T-helper 2 cell treated with Interferon-gamma antibody and Interleukin-4, amounts not matched to agents 100 ng/mL and 5 ng/mL, for 36 hours (primary cell): Measurements from ENCODE around the gene DCAF11. TPM values are rescaled to one million over a fixed set of nuclear protein-coding genes. Genes with fewer than 3 reads are reported as not detected.

ENCODE experiments used
- intact Hi-C: fragments of 100-400 bp; cut with micrococcal nuclease; formaldehyde crosslinking; loops from one replicate; pipeline ENCODE4 v1.15.1; 2023
- total RNA-seq: library from RNA; stranded (reverse); gene quantifications from 2 replicates; pipeline ENCODE4 v1.2.3, GENCODE V29; 2022

The DCAF11 gene
- total RNA-seq, 1 donor from 2014 or later = 81.8 TPM

DNA sequence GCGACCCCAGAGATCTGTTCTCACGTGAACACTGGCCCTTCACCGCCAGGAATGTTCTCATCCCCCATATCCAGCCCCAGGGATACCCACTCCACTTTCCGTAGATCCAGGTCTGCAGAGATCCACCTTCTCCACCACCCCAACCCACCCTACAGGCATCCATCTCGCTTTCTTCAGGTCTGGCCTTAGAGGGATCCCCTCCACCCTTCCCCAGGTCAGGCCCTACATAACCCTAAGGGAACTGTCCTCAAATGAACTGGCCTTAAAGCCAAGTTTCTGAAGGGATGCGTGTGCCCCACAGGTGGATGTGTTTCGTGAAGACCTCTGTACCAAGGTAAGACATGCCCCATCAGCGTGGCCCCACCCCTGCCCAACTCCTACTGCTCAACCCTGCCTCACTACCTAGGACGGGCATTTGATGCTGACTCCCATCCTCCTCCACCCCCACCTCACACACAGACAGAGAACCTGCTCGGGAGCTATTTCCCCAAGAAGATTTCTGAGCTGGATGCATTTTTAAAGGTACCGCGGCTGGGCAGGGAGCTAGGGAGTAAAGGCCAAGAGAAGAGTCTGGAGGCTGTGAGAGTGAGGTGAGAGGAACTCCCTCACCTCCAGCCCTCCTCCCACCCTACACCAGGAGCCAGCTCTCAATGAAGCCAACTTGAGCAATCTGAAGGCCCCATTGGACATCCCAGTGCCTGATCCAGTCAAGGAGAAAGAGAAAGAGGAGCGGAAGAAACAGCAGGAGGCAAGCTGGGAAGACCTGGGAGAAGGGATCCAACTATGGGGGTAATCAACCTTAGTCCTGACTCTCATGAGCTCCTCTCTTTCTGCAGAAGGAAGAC, 22.3 kb downstream of the DCAF11 start:
- intact Hi-C loops = loop anchor here (1.0 kb wide), 3 partner anchors 10 to 24 kb away; partner anchors contain the start of genes DCAF11, IRF9, NRL and RNF31

DNA sequence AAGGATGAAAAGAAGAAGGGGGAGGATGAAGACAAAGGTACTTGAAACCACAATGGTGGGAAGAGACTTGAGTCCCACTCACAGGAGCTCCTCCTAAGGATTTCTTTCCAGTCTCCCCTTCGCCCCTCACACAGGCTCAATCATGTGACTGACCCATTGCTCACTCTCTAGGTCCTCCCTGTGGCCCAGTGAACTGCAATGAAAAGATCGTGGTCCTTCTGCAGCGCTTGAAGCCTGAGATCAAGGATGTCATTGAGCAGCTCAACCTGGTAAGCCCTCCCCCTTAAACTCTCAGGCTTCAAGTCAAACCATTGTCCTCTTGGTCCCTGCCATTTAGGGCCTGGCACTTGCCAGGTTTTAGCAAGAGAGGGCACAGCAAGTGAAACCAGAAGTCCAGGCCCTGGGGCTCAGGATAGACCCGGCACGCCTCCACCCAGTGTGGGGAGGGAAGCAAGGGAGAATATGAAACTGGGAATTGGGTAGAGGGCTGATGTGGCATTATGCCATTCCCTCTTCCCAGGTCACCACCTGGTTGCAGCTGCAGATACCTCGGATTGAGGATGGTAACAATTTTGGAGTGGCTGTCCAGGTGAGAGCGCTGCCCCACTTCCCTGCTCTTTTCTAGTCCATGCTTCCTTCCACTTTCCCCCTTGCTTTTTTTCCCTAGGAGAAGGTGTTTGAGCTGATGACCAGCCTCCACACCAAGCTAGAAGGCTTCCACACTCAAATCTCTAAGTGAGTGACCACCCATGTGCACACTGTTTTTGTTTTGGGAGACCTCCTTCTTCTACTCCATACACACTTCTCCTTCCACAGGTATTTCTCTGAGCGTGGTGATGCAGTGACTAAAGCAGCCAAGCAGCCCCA, 23.2 kb downstream of the DCAF11 start:
- intact Hi-C loops = no loop called here

DNA sequence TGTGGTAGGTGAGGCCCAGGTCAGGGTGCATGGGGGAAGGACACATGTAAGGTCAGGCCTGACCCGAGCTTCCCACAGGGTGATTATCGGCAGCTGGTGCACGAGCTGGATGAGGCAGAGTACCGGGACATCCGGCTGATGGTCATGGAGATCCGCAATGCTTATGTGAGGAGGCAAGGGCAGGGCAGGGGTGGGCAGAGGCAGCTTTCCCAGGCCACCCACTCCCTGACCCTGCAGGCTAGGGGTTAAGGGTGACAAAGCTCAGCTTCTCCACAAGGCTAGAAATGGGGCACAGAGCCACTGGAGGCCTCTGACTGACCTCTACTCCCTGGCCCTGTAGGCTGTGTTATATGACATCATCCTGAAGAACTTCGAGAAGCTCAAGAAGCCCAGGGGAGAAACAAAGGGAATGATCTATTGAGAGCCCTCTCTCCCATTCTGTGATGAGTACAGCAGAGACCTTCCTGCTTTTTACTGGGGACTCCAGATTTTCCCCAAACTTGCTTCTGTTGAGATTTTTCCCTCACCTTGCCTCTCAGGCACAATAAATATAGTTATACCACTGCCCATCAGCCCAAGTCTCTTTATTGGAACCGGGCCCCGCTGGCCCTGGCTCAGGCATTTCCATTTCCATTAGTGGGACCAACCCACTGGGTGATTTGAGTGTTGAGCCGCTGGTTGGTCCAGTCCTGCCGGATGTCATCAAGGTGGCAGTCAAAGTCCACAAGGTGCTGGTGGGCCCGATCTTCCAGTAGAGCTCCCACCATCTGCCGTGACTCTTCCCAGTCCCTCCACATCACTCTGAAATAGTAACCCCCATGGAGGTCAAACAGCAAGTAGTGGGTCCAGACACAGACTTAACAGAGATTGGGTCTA, 24.1 kb downstream of the DCAF11 start:
- intact Hi-C loops = no loop called here

DNA sequence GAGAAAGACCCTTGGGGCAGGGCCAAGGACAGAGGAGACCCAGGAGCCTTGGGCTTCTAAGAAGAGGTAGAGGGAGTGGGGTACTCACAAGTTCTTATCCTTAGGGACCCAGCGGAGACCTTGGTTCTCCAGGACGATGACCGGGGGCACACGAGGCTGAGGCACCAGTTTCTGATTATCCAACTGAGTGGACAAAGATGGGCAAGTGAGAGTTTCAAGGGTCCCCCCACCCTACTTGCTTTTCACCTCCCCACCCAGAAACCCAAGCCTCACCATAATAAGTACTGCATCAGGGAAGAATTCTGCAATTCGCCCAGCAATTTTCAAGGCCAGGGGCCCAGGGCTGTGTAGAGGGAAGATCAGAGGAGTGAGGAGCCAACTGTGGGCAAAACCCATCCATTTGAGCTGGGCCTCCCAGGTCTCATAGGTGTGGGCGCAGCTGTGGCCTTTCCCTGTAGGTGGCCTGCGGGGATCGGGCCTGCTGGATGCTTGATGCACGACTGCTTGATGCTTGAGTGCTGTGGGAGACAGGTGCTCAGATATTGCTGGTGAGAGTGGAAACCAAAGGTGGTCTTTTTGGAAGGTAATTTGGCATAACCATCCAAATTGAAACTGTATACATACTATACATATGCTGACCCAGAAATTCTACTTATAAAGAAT, 24.8 kb downstream of the DCAF11 start:
- intact Hi-C loops = no loop called here

DNA sequence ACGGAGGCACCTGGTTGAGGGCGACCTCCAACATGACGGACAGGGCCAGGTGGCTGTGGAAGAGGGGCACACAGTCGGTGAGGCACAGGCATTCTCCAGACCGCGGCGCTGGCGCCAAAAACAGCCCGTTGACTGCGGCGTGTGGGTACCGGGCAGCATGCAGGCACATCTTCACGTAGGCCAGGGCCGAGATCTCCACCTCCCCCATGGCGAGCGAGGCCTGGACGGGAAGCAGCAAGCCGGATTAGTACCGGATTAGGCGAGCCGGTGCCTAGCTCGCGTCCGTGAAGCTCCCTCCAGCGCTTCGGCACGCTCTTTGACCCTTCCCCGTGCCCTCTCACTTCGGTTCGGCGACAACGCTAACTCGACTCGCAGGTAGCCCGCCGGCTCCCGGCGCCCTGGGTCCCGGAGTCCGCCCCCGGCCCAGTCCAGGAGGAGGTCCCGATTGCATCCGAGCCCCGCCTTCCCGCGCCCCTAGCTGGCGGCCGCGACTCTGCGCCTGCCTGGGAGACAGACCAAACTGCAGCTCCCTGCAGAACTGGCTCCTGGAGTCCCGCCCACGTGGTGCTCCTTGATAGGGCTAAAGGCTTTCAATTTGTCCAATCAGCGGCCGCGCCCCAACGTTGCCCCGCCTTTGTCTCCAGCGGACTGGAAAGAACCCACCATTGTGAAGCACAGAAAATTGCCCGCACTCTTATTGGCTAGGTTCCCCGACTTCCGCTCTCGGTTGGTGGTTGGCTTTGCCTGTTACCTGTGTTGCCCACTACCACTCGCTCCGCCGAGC, 26.7 kb downstream of the DCAF11 start, which contains the start of gene EMC9:
Gene EMC9 (minus strand): TSS at position 495 of the 784 bp plus-strand sequence. CDS start 287 bp downstream, at position 208.
- intact Hi-C loops = loop anchor here (1.0 kb wide), 3 partner anchors 20 to 91 kb away; partner anchors contain the start of genes DCAF11, GMPR2, IRF9 and NEDD8

DNA sequence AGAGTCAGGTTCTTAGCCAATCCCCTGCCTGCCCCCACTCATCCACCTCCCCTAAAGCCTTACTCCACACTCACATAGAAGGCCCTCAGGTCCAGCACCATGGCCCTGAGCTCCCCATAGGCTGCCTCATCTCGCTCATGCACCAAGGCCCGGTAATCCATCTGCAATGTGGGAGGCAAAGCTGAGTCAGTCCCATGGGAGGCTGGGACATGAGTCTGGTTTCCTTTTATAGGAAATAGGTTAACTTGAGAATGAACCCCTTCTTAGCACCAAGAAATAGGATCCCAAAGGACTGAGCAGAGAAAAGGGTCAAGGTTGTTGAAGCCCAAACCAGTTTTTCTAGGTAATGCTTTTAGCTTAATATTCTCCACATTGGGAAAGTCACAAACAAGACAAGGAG, 28.9 kb downstream of the DCAF11 start:
- intact Hi-C loops = no loop called here

DNA sequence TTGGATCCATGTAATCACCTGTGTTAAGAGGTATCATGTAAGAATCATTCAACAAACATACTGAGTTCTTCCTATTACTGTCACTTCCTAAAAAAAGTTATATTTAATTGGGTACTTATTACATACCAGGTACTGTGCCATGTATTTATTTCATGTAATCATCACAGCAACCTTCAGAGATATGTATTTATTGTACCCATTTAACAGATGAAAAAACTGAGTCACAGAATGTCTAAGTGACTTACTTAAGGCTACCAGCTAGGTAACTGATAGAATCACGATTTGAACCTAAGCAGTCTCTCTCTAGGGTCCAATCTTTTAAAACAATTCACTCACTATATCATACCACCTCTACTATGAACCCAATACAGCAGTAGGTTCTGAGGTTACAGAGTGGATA, 29.9 kb downstream of the DCAF11 start:
- intact Hi-C loops = no loop called here

DNA sequence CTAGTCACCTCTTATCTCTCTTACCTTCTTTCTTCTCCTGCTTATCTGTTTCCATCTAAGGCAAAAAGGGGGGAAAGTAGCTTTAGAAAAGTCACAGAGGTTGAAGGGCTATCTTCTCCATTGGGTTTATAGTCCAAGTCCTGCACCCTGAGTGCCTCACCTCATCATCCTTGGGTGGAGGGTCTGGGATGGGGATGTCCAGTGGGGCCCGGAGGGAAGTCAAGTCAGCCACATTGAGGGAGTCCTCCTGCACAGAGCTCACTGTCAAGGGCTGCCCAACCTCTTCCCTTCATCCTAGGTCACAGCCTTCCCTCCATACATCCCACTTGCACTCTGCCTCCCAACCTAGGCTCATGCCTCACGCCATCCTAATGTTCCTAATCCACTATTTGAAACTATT, 30.6 kb downstream of the DCAF11 start:
- intact Hi-C loops = loop anchor here (5.0 kb wide), 2 partner anchors 152 to 678 kb away; partner anchors contain the start of genes DHRS1, NGDN and NOP9

DNA sequence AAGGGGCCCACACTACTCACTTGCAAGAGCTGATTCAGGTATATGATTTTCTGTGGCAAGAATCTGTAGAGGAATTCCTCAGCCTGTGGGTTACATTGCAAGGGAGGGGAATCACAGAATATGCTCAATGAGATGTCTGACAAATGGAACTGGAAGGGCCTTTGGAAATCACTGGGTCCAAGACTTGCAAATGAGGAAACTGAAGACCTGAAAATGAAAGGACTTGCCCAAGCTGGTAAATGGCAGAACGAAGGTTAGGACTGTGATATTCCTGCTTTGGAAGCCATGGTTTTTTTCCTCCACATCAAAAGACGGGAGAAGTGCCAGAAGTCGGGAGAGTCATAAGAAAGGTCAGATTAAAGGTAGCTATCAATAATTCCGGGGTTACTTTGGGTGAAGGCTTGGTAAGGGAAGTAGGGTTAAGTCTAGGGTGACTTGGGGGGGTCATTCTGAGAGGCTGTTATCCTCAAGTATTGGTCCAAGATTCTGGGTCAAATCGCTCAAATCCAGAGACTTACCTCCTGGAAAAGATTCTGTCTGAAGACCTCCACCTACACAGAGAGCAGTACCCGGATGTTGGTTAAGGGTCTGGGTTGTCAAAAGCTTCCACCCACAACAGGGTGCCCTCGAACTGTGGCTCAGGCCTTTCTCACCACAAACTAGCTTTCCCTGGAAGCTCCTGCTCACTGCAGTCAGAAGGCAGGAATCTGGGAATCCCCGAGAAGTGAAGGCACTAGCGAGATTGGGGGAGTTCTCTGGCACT, 31.3 kb downstream of the DCAF11 start:
- intact Hi-C loops = loop anchor here (1.0 to 5.0 kb wide), 3 partner anchors 65 to 679 kb away; partner anchors contain the start of genes DHRS1, NGDN and NOP9

DNA sequence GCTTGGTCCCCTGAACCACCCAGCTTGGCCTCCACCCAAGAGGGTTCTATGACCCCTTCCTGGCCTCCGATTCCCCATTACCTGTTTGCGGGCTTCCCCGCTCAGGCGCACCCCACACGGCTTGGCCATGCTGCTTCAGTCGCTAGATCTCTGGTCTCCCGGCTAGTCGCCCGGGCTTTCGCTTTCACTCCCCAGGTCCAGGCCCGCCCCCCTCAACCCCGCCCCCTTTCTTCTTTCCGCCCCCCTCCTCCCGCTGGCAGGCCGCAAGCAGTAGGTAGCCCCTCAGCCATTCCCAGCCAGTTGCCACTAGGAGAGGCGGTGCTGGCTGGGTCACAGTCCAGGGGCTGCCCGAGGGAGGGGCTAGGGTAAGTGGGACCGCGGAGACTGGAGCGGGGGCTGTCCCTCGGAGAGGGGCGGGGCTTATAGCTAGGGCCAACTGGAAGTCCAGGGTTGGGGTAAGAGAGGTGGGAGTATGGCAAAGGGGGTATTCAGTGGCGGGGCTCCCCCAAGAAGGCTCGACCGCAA, 31.9 kb downstream of the DCAF11 start, which contains the start of gene PSME2:
Gene PSME2 (minus strand): TSS at position 158 of the 525 bp plus-strand sequence. CDS start 29 bp downstream, at position 129.
- intact Hi-C loops = loop anchor here (1.0 to 5.0 kb wide), 3 partner anchors 65 to 679 kb away; partner anchors contain the start of genes DHRS1, NGDN and NOP9

DNA sequence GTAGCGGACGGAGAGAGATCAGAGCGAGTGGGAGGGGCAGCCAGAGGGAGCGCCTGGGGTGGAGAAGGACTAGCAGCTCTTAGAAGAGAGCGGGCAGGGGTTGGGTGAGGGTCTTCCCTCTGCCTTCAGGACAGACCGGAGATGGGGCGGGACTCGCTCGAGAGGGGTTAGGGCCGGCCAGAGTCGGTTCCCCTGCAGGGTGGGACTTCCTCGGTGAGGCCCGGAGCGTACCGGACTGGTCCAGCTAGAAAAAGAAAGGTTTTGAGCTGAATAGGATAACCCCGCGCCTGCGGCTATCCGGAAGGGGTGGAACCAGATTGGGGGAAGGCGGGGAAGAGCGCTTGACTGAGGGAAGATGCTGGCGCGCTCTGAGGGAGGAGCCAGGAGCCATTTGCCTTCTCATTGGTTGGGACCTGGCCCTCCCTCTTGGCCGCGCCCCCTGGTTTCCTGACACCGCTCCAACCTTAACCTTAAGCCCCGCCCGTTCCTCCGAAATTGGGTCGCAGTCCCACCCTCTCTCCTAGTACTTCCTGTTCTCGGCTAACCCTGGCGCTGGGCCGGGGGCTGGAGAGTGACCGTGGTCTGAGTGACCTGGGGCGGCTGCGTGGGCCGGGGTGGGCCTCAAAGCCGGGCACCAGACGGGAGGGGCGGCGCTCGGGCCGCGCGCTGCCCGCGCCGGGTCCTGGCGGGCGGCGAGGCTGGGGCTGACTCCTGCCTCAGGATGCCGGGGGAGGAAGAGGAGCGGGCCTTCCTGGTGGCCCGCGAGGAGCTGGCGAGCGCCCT, 32.6 kb downstream of the DCAF11 start, which contains the start of gene RNF31:
Gene RNF31 (plus strand): TSS at position 521 of the 783 bp plus-strand sequence. CDS start 201 bp downstream, at position 722.
- intact Hi-C loops = loop anchor here (1.0 to 5.0 kb wide), 9 partner anchors 11 to 680 kb away; partner anchors contain the start of genes CHMP4A, DCAF11, DHRS1 and IPO4

DNA sequence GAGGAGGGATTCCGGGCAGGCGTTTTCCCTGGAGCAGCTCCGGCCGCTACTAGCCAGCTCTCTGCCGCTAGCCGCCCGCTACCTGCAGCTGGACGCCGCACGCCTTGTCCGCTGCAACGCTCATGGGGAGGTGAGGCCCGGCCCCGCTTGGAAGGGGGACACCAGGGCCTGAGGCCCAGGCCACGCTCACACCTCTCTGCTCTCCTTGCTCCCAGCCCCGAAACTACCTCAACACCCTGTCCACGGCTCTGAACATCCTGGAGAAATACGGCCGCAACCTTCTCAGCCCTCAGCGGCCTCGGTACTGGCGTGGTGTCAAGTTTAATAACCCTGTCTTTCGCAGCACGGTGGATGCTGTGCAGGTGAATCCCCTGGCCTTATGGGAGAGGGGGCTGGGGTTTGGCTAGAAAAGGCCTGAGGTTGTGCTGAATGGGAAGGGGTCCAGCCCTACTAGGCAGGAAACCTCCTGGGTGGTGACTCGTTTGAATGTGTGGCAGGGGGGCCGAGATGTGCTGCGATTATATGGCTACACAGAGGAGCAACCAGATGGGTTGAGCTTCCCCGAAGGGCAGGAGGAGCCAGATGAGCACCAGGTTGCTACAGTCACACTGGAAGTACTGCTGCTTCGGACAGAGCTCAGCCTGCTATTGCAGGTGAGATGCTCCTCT, 33.3 kb downstream of the DCAF11 start:
- intact Hi-C loops = loop anchor here (1.0 to 5.0 kb wide), 8 partner anchors 12 to 681 kb away; partner anchors contain the start of genes CHMP4A, DCAF11, DHRS1 and IPO4

DNA sequence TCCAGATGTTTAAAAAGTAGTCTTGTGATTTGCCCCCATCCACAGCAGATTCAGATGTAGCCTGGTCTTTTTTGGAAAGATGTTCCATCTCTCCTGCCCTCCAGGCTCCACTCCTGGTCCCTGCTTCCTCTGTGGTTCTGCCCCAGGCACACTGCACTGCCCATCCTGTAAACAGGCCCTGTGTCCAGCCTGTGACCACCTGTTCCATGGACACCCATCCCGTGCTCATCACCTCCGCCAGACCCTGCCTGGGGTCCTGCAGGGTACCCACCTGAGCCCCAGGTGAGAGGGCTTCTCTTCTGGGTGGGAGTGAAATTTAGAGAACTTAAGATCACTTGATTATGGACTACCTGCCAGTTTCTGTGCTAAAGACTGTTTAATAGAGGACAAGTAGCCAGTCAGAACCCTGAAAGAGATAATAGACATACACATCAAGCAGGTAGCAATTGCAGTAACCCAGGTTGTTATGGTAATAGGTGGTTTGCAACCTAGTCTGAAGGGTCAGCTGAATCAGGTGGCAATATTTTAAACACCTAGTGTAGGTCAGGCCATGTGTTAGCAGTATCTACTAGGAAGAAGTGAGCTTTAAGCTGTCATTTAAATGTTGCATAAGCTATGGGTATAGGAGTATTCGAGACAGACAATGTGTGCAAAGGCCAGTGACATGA, 34.9 kb downstream of the DCAF11 start:
- intact Hi-C loops = loop anchor here (5.0 kb wide), 2 partner anchors 148 to 682 kb away; partner anchors contain the start of genes DHRS1, NGDN and NOP9

DNA sequence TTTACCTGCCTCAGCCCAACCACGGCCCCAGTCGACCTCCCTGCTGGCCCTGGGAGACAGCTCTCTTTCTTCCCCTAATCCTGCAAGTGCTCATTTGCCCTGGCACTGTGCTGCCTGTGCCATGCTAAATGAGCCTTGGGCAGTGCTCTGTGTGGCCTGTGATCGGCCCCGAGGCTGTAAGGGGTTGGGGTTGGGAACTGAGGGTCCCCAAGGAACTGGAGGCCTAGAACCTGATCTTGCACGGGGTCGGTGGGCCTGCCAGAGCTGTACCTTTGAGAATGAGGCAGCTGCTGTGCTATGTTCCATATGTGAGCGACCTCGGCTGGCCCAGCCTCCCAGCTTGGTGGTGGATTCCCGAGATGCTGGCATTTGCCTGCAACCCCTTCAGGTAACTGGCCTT, 35.5 kb downstream of the DCAF11 start:
- intact Hi-C loops = no loop called here

DNA sequence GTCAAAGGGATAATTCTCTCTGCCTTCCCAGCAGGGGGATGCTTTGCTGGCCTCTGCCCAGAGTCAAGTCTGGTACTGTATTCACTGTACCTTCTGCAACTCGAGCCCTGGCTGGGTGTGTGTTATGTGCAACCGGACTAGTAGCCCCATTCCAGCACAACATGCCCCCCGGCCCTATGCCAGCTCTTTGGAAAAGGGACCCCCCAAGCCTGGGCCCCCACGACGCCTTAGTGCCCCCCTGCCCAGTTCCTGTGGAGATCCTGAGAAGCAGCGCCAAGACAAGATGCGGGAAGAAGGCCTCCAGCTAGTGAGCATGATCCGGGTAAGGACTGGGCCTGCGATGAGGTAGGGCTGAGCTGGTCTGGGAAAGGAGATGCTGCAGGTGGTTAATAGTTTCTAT, 36.0 kb downstream of the DCAF11 start:
- intact Hi-C loops = no loop called here

DNA sequence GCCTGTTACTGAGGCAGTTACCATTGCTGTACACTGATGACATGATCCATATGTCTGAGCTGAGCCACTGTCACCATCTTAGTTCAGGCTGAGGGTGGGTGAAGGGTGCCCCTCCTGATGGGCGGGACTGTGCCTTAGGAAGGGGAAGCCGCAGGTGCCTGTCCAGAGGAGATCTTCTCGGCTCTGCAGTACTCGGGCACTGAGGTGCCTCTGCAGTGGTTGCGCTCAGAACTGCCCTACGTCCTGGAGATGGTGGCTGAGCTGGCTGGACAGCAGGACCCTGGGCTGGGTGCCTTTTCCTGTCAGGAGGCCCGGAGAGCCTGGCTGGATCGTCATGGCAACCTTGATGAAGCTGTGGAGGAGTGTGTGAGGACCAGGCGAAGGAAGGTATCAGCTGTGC, 36.4 kb downstream of the DCAF11 start:
- intact Hi-C loops = no loop called here
